Measurements from ENCODE around the gene AARS1.
"Not testable (repeated sequence)": the region's sequence is repeated elsewhere in the genome, so short reads cannot be mapped to it uniquely, and the experiment has no call there.

DNA sequence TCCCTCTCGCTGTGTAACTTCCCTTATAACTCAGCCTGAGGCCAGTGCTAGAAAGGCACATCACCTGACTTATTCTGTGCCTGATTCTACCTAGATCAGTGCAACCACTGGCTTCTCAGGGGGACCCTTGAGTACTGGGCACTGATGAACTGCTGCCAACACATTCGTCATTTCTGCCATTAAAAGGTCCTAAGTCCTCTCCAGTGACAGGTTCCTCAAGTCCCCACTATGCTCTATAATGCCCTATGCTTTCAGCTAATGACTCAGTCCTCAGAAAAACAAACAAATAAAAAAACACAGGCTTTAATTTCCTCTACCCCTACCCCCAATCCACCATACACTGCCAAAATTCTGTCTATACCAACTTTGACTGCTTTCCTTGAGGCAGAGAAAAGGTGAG is 66.1 kb downstream of the AARS1 start:
- TF ChIP-seq, protein P1, sequence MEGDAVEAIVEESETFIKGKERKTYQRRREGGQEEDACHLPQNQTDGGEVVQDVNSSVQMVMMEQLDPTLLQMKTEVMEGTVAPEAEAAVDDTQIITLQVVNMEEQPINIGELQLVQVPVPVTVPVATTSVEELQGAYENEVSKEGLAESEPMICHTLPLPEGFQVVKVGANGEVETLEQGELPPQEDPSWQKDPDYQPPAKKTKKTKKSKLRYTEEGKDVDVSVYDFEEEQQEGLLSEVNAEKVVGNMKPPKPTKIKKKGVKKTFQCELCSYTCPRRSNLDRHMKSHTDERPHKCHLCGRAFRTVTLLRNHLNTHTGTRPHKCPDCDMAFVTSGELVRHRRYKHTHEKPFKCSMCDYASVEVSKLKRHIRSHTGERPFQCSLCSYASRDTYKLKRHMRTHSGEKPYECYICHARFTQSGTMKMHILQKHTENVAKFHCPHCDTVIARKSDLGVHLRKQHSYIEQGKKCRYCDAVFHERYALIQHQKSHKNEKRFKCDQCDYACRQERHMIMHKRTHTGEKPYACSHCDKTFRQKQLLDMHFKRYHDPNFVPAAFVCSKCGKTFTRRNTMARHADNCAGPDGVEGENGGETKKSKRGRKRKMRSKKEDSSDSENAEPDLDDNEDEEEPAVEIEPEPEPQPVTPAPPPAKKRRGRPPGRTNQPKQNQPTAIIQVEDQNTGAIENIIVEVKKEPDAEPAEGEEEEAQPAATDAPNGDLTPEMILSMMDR (IDR thresholded peaks at IDR 0.05) = not testable (repeated sequence)
- TF ChIP-seq POLR2A (IDR thresholded peaks at IDR 0.05) = not testable (repeated sequence)

Data from Peyer's patch (tissue), 4 donors.